Stimulated activated CD4-positive, alpha-beta T cell treated with anti-CD3 and anti-CD28 coated beads, Interleukin-1b, Interleukin-23, amount 100 ng/mL, for 4 hours (primary cell): Measurements from ENCODE around the gene PRR15.

Source experiments
- DNase-seq, 2 donors: peaks; one replicate each; pipeline ENCODE4 v3.0.0-alpha.2; 2020; ENCODE audit warnings: low read depth in 2 of 2

The PRR15 gene

DNA sequence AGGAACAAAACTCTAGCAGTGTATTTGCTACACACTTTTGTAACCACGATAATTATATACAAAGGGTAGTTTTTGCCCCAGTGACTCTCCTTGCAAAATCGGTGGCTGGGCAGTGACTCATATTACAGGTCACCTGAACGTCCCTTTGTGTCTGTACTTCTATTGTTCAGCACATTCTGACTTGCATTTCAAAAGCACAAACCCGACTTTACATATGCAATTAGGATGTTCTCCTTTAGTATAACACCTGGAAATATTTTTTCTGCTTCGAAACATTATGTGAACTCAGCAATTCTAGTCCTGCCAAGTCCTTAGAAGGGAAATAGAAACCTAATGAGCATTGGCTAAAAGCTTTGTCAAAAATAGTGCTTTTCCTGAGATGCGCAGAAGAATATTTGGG is 6.0 kb downstream of the PRR15 start:
- DNase-seq: no peak

DNA sequence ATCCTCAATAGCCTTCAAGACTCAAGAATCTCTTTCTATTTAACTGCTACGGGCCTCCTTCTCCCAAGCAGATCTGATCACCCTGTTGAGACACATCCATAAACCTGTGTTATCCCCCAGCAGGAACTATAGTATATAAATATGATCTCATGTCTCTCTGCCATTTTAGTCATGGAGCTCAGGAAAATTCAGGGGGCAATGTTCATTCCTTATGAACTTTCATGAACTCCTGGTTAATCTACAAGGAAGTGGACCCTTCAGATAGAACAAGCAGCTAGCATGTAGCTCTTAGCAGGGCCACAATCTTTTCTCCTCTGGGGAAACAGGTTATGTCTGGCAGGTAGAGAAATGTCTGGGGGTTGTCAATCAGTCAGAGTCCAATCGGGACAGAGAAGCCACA is 8.9 kb downstream of the PRR15 start:
- DNase-seq: no peak

DNA sequence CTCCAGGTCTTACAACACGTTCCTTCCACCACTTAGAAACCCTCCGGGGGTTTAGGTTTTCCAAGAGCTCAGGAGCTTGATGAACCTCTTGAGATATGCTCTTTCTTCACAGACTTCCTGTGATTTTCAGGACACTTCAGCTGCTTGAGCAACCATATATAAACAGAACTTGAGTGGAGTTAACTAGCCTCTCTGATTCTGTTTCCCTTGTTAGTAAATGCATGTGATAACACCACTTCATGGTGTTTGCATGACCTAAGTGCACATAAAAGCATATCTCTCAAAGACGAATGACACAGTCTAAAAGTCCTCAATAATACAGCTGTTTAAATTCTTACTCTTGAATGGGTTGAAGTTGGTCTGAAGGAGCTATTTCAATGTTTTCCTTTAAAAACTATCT is 9.9 kb downstream of the PRR15 start:
- DNase-seq: no peak

DNA sequence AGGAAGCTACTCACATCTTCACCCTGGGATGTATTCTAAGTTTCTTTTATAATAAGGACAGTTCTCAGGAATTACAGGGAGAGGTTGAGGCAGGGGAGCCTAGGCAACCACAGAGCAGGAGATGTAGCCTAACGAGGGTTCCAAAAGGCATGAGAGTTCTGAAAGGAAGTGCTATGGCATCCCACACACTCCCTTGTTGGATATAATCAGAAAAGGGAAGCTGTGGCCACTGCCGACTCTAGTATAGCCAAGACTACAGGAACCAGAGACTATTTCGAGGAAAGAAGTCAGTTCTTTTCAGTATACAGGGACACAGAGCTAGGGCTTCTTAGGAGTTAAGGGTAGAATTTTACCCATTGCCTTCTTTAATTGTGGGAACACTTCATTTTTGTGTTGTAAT is 11.0 kb downstream of the PRR15 start:
- no peak for DNase-seq

DNA sequence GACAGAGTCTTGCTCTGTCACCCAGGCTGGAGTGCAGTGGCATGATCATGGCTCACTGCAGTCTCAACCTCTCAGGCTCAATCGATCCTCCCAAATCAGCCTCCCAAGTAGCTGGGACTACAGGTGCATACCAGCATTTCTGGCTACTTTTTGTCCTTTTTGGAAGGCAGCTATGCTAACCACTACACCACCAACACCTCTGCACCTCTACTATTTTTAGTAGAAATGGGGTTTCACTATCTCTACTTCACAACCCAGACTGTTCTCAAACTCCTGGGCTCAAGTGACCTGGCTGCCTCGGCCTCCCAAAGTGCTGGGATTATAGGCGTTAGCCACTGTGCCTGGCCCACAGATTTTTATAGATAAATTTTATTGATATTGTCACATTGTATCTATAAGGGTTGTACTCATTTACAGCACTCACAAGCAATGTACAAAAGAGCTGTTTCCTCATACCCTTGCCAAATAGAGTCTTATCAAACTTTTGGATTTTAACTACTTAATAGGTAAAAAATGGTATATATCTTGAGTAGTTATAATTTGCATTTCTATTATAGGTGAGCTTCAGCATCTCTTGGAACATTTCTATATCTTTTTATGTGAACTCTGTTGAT is 23.7 kb downstream of the PRR15 start:
- DNase-seq: no peak

DNA sequence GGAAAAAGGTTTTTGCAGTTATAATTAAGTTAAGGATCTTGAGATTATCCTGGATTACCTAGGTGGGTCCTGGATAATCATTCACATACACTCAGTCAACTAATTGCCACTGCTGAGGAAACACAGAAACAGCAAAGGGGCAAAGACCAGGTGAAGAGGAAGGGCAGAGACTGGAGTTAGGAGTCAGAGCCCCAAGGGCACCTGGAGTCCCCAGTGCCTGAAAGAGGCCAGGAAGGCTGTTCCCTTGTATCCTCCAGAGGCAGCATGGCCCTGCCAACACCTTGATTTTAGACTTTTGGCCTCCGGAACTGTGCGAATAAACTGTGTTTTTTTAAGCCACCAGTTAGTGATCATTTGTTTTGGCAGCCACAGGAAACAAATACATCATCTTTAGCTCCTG is 24.6 kb downstream of the PRR15 start:
- no peak for DNase-seq

DNA sequence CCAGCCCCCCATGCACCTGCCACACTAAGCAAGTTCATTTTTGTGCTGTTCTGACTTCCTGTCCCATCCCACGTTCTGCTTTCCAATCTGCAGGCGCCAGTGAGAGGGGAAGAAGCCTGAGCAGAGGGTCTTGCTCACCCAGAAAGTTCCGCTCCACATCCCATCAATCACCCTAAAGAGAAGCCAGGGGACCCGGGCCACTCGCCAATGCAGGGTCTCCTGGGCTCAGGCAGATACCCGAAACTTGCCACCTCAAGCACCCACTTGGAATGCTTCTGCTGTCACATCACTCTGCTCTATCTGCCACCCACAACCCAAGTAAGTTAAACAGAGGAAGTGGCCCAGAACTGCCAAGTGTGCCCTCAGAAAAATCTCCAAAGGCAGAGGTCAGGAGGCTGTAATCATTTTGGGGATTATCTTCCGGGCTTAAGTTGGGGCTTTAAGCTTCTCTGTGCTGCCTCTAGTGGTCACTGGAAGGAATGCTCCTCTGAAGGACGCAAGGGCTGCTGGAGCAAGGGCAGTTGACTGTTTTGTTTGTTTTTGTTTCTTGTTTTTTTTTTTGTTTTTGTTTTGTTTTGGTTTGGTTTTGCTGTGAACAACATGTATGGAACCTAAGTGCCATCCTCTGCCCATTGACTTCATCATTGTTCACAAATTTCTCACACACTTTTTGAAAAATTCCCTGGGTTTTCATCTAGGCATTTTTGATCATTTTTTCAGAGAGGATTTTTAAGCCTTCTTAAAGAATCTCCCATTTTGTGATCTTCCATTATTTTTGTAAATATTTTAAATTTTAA is 25.5 kb downstream of the PRR15 start:
- no peak for DNase-seq

DNA sequence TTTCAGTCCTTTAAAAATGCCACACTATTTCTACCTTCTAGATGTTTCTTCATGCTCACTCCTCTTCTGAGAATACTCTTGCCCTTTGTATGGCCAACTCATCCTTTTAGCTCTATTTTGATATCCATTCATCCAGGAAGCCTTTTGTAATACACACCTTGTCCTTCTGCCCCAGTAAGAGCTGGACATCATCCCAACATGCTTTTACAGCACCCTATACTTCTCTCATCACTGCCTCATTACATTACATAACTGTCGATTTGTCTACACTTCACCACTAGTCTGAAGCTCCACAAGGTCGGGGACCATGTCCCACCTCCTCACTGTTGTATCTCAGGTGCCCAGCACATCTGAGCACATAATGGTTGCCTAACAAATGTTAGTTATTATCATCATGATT is 29.2 kb downstream of the PRR15 start:
- no peak for DNase-seq

DNA sequence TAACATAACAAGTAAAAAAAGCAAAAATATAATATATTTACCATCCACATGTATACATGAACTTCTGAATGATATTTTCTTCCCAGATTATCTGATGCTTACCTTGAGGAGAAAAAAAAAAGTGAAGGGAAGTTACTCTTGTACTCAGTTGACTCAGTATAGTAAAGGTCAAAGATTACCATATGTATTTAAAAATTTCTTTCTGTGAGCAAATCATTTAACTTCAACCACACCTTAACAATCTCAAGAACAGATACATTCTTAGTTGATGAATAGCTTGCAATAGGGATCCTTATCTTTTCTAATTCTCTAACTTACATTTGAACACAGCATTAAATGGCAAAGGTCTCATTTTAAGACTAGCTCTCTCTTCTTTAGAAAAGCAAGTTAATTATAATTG is 29.8 kb downstream of the PRR15 start:
- DNase-seq: no peak

DNA sequence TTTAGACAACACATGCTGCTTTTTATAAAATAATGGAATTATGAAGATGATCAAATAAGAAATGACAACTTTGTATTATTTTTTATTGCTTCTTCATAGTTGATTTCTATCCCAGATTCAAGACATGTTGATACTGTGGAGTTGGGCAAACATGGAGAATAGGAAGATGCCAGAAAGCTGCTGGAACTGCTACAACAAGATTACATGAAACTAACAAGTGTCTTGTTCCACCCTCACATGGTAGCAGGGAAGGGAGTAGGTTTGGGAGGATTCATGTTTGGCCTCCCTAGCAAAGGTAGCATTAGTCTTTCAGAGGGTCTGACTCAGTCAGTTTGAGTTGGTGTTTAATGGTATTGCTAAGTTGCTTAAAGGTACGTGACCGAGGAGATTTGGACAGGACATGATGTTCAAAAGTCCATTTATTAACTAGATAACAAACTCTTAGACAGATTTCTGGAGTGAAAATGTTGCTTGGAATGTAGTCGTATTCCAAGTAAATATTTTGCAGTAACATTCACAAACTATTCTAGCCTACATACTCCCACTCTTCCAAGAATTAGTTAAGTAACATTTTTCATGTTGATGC is 33.1 kb downstream of the PRR15 start:
- no peak for DNase-seq

DNA sequence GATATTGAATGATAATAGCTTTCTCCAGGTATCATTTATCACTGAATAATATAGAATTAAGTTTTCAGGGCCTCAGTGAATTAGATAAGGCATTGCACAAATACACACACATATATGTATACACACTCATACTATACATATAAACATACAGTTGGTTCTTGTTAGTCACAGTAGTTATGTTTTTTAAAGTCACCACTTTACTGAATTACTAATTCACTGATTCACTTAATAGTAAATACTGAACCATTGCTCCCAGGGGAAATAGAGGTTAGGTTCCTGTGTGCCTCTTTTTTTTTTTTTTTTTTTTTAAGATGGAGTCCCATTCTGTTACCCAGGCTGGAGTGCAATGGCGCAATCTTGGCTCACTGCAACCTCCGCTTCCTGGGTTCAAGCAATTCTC is 33.6 kb downstream of the PRR15 start:
- DNase-seq: no peak

DNA sequence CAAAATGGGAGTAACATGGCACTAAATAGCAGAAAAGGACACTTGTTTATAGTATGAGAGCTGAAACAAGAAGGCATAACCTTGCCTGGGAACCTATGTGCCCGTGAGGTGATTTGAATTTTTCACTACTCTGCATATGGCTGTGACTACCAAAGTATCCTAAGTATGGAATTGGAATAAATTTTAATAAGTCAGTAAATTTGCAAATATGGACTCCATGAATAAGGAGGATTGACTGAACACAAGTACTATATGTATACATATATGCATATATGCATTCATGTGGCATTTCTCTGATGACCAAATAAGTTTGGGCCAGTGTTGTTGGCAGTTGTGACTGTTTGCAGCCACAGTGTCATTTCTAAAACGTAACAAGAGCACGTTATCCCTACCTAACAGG is 34.5 kb downstream of the PRR15 start:
- no peak for DNase-seq

DNA sequence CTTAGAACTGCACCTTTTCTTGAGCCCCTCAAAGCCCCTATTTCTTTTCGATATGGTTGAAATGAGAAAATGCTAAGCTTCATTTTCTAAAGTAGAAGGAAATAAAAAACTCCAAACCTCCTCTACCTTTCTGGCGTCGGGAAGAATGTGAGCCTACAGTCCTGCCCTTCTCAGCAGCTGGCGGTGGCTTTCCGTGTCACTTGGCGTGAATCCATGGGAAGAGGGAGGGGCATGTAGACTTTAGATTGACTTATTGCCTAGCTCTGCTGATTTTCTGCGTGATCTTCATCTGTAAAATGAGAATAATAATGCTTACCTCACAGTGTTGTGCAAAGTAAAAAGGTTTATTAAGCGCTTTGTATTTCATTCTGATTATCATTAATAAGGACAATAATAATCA is 35.0 kb downstream of the PRR15 start:
- DNase-seq: no peak

DNA sequence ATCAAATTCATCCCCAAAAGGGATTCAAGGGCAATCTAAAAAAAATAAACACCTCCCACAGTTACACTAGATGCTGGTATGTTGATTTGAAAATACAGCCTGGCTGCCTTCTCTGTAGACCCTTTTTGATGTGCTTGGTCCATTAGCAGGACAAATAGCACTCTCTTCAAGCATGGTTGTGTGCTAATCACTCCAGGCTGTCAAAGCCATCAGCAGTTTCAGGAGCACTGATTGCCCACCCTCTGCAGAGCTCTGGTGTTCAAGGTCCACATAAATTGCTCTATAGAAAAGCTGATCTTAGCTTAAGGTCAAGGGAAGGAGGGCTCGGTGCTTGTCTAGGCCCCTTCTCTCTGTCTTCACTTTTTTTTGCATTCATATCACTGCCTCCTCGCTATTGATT is 35.4 kb downstream of the PRR15 start:
- no peak for DNase-seq

DNA sequence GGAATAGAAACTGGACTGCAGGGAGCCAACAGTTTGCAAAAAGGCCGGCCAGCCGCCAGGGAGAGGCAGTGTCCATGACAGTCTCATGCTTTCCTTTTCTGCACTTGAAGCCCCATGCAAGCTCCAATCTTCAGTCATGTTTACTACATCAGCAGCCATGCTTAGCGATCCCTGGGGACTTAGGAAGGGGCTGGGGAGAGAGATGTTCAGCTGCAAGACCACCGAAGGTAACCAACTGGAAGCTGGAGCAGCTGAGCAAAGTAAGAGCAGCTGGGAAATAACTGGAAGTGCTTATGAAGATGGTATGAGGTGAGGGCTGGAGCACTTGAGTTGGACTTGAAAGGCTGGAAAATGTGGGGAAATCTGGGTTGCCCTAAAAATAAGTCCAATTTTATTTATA is 37.0 kb downstream of the PRR15 start:
- no peak for DNase-seq

DNA sequence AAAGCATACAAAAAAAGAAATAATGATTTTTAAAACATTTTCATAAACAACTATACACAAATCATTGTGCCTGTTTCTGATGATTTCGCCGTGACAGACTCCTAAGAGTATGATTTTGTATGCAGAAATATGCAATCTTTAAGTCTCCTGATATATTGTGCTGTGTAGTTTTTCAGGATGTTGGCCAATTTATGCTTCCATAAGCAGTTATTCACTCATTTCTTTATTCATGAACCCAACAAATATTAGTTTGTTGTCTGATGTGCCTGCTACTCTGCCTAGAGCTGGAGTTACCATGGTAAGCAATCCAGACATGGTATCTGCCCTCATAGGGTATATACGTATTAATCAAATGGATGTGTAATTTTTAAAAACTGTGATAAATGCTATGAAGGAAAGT is 40.4 kb downstream of the PRR15 start:
- no peak for DNase-seq

DNA sequence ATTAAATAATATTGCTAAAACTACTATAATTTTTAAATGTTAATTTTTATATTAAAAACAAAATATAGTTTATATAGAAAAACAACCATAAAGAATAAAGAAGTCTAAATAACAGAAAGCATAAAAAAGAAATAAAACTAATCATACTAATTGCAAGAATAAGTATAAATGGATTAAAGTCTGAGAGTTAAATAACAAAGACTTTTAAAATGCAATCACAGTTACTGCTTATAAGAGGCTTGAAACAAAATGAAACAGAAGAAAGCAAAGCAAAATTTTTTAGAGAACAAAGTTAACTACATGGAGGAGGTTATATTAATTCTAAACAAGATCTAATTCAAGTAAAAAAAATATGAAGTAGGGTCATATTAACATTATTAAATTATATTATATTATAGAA is 41.1 kb downstream of the PRR15 start:
- no peak for DNase-seq

DNA sequence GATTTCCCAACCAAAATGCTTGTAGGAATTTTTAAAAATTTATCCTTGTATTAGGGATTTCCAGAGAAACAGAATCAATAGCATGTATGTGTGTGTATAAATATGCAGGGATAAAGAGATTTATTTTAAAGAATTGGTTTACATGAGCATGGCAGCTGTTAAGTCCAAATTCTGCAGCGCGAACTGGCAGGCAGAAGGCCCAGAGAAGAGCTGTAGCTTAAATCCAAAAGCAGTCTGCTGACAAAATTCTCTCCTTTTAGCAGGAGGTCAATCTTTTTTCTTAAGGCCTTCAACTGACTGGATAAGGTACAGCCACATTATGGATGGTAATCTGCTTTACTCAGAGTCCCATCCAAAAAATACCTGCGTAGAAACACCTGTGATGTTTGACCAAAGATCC is 42.0 kb downstream of the PRR15 start:
- no peak for DNase-seq

DNA sequence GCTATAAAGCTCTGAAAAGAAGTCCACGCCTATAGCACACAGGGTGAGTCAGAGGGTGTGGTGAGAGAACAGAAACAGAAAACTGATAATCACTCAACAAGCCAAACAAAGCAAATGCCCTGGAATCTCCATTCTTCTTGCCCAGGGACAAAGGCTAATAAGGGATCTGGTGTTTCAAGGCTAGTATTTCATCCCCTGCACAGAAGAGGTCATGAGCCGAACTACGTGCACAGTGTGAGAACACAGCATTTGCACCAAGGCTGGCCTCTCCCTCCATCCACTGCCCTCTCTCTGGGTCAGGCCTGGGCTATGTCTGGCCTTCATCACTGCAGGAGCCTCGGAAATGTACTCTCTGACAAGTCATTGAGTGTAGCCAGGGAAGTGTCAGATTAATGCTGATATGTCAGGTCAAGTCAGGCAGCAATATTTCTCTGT is 42.7 kb downstream of the PRR15 start:
- DNase-seq: no peak

DNA sequence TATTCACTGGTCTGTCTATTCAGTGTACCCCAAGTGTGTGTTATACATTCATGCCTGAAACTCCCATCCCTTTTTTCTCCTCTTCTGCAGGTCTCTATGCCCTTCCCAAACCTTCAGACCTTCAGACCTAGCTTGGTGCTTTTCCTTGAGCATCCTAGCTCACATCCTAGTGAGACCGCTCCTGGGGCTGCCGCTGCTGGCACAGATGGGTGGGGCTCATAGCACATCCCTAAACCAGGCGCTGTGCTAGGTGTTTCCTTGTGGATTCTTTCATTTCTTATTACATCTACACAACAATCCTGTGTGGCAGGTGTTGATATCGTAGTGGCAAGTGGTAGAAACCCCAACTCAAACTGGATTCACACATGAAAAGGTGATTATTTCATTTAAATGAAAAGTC is 43.2 kb downstream of the PRR15 start:
- DNase-seq: no peak

DNA sequence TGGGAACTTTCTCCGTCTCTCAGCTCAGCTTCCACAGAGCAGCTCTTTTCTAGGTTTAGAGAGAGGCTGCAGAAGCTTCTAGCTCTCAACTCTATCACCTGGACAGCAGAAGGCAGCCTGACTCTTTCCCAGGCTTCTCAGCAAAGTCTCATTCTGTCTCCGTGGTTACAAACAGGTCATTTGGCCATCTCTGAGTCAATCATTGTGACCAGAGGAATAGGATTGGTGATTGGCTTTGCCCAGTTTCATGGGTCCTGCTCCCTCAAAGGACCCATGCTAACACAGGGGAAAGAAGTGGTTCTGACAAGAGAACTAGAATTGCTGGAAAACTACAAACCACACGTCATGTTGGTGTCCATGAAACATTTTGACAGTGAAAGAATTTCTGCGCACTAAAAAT is 43.6 kb downstream of the PRR15 start:
- DNase-seq: no peak

DNA sequence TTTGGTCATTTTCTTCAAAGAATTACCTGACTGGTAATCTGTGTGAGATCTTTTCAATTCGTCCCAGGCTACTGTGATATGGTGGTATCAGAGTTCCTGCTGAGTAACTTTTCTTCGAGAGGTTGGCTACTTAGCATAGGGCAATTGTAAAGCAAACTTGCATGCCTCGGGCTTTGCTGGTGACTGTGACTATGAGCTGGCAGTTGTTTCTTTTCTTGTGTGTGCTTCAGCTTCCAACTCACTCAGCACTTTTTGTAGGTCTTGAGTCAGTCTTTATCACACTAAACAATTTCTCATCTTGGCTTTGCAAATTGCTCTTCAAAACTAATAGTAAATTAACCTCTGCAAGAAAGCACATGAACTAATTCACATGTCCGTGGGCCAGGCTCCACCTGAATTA is 44.3 kb downstream of the PRR15 start:
- no peak for DNase-seq
